Loucy (cell line): Measurements from ENCODE around the gene MARCO.

Experiments
- EZH2phosphoT487 ChIP-seq: fragments of 200-600 bp; IDR thresholded peaks from 2 replicates; pipeline ENCODE4 v1.6.1; 2018; ENCODE audit warnings: antibody characterized with exemption, mild to moderate bottlenecking, moderate library complexity, borderline replicate concordance
- TF ChIP-seq, protein P1 (sequence below): fragments of 200-600 bp; sonication (generic); conservative IDR thresholded peaks from 2 replicates; pipeline ENCODE4 v1.5.1; 2014; ENCODE audit warnings: mild to moderate bottlenecking, antibody characterized with exemption, low read length

DNA sequence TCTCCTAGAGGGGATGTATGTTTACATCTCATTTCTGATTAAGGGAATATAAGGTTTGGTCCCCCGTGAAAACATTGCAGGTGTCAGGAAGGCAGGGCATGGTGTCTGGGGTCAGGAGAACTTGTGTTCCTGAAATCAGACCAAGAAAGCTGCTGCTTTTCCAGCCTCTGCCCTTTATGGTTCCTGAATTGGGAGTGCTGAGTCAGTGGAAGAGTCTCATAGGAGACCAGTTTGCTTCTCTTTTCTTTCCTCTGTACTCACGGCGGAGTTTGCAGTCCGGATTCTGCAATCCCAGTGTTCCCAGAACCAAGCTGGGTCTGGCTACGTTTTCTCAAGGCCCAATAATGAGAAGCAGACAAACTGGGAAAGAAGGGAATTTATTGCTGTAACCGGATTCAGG, 5.1 kb upstream of the MARCO start:
- TF ChIP-seq, protein P1, sequence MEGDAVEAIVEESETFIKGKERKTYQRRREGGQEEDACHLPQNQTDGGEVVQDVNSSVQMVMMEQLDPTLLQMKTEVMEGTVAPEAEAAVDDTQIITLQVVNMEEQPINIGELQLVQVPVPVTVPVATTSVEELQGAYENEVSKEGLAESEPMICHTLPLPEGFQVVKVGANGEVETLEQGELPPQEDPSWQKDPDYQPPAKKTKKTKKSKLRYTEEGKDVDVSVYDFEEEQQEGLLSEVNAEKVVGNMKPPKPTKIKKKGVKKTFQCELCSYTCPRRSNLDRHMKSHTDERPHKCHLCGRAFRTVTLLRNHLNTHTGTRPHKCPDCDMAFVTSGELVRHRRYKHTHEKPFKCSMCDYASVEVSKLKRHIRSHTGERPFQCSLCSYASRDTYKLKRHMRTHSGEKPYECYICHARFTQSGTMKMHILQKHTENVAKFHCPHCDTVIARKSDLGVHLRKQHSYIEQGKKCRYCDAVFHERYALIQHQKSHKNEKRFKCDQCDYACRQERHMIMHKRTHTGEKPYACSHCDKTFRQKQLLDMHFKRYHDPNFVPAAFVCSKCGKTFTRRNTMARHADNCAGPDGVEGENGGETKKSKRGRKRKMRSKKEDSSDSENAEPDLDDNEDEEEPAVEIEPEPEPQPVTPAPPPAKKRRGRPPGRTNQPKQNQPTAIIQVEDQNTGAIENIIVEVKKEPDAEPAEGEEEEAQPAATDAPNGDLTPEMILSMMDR: no peak
- TF ChIP-seq EZH2phosphoT487: no peak
